HG03159 (cell line): Measurements from ENCODE around the gene SFSWAP.

ENCODE experiments used
- ATAC-seq: cut with Tn5 transposase; IDR thresholded peaks from one replicate; pipeline ENCODE4 v1.9.1; 2021; ENCODE audit warnings: mild to moderate bottlenecking, moderate library complexity; ENCODE audit not compliant: unreplicated experiment

The SFSWAP gene

DNA sequence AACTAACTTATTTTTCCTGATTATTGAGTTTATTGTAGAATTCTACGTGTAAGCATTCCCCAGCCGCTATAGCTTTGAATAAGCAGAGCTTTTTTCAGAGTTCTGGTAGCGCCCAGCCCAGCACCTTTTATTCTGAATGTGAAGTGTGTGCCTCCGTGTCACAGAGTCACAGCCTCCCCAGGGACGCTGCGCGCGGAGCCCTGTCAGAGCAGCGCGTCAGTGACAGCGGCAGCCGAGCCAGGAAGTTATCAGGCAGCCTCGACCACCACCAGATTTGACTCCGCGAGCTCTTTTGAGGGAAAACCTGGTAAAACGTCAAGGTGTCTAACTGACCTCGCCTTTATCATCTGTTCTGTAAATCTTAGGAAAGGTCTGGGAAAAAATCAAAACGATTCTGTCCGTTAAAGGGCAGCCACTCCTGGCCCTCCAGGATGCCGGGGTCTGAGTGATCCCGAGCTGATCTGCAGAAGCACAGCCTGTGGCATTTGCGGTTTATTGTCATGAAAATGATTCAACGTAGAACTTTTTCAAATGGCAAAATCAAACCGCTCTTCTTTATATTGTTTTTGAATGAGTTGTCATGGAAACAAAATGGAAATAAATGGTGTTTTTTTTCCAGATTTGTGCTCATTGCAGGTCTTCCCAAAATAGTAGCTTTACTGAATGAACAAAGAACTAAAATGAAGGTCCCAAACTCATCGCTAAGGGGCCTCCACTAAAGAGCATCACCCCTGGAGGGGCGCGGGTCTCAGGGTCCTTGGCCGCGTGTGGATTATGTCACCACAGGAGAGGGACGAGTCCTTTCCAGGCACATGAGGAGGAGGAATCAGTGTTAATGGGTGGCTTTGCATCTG, 74.2 kb downstream of the SFSWAP start:
- no peak for ATAC-seq

DNA sequence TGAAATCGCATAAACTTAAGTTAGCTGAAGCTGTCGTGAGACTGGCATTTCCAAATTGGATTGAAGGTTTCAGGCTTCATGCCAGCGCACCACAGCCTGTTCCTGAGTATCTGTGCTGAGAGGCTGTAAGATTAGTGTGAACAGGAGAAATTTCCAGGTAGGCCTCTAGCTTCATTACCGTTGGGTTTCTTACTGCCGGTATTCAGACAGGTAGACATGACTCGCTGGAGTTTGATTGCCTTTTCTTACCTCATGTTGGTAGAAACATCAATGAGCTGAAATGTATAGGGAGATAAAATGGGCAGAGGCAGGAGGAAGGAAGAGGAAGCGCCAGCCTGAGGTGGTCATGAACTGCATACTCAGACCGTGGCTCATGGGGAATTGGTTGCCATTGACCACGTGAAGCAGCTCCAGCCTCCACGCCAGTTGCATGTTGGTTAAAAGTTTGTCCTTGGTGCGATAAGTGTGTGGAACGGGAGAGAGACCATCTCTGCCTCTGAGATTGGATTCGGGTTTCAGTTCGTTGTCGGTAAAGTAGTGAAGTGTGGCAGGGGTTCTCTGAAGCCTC, 75.0 kb downstream of the SFSWAP start:
- ATAC-seq = no peak

DNA sequence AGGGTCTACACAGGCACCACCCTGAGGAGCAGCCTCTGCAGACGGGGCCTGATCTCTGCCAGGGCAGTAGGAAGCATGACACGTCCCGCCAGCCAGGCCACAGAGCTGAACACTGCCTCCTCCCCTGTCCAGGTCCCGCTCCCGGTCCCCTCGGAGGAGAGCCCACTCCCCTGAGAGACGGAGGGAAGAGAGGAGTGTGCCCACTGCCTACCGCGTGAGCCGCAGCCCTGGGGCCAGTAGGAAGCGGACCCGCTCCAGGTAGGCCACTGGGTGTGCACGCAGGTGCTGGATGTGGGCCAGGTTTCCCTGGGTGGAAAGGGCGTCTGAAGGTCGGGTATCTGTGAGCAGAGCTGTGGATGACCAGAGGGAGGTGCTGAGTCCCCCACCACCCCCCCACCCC, 75.4 kb downstream of the SFSWAP start:
- ATAC-seq = no peak

DNA sequence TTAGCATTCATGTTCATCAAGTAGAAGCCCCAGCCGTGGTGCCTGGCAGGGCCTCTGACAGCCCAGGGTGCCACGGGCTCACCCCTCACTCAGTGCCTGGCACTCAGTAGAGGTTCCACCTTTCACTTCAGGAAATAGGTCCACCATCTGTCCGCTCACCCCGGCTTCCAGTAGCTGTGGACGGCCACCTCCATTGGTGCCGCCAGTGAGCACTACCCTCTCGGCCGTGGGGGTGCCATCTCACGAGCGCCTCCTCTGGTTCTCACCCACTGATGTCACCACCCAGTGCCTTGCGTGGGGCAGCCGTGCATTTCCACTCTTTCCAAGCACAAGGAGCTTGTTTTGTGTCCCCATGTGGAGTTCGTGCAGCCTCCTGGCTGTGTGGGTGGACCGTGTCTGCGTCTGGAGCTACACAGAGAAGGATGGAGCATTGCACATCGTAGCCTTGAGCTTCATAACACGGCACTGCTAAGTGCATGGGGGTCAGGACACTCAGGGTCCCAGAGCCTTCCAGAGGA, 76.3 kb downstream of the SFSWAP start:
- no peak for ATAC-seq

DNA sequence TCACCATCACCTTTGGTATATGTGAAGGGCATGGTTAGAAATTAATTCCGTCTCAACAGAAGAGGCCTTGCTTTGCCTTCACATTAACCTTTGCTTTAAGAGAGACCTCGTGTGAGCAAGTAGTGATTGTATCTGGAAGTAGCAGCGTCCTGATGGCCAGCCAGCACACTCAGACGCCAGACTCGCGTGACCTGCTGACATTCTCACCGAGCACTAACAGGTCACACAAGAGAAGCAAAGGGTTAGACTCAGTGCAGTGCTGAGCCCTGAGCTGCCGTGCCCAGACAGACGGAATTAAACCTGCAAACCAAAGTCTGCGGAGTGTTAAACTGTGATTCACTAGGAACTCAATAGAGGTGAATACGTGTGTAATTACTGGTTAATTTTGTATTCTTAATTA, 77.2 kb downstream of the SFSWAP start:
- no peak for ATAC-seq

DNA sequence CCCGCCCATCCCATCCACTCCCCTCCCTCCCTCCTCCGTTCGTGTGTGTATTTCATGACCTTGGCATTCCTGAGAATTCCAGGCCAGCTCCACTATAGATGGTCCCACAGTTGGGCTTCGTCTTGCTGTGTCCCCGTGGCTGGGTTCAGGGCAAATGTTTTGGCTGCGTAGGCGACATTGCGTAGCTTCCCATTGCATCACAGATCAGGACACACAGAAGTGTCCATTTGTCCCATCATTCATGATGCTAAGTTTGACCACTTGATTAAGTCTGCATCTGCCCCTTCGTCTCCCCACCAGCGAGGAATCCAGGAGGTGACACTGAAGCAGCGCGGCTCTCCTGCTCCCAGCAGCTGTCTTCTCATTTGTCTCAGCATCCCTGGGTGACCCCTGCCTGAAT, 78.7 kb downstream of the SFSWAP start:
- no peak for ATAC-seq

DNA sequence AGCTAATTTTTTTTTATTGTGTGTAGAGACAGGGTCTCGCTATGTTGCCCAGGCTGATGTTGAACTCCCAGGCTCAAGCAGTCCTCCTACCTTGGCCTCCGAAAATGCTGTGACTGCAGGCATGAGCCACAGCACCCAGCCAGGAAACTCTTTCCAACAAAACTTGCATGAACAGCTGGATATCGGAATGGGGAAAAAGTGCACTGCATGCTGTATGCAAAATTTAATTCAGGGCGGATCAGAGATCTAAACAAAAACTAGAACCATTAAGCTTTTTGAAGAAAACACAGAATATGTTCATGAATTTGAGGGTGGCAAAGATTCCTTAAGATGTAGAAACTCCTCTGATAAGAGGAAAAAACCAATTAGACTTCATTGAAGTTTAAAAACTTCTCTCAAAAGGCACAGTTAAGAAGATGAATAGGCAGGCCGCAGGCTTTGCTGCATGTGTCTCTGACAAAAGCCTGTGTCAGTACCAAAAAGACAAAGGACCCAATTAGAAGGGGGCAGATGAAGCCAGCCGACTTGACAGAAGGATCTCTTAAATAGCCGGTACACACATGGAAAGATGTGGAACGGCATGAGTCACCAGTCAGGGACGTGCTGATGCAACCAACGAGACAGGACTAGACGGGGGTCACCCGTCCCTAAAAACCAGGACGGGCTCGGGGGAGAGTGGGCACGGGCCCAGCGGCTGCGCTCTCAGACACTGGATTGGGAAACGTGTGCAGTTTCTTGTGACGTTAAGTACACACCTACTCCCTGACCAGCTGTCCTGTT, 82.5 kb downstream of the SFSWAP start:
- no peak for ATAC-seq

DNA sequence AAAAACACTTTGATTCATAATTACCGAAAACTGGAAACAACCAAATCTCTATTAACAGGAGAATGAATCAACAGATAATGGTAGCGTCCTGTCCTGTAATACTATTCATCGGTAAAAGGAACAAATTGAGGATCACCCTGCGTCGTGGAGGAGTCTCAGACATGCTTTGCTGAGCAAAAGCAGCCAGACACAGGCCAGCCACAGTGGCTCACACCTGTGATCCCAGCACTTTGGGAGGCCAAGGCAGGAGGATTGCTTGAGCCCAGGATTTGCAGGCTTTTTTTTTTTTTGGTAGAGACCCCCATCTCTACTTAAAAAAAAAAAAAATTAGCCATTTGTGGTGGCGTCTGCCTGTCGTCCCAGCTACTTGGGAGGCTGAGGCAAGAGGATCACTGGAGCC, 83.2 kb downstream of the SFSWAP start:
- ATAC-seq = no peak

DNA sequence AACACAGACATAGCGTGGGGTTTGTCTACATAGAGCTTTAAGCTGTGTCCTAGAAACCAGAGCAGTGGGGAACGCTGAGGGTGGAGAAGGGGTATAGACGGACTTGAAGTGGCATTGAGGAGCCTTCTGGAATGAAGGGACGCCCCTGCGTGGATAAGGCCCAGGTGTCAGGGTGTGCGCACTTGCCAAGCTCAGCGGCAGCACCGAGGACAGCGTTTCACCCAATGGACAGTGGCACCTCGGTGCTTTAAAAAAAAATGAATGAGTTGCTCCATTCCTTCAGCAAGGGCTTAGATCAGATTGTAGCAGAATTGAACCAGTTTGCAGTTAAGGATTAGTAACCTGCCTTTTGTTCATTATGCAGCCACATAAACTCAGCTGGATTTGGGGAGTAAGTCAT, 83.7 kb downstream of the SFSWAP start:
- no peak for ATAC-seq

DNA sequence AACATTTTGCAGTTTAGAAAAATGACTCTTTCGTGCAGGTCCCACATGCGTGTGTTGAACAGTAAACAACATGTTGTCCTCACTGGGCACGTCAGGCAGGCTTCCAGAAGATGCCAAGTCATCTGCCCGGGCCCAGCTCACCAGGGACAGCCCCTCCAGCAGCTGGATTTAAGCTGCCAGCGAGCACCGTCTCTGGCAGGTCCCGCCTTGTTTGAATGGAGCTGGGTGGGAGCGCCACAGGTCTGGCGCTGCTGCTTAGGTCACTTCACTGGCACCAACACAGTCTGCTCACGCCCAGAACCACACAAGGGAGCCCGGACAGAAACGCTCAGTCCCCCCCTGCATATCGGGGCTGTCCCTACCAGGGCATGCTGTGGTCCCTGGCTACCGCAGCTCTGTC, 84.2 kb downstream of the SFSWAP start:
- no peak for ATAC-seq

DNA sequence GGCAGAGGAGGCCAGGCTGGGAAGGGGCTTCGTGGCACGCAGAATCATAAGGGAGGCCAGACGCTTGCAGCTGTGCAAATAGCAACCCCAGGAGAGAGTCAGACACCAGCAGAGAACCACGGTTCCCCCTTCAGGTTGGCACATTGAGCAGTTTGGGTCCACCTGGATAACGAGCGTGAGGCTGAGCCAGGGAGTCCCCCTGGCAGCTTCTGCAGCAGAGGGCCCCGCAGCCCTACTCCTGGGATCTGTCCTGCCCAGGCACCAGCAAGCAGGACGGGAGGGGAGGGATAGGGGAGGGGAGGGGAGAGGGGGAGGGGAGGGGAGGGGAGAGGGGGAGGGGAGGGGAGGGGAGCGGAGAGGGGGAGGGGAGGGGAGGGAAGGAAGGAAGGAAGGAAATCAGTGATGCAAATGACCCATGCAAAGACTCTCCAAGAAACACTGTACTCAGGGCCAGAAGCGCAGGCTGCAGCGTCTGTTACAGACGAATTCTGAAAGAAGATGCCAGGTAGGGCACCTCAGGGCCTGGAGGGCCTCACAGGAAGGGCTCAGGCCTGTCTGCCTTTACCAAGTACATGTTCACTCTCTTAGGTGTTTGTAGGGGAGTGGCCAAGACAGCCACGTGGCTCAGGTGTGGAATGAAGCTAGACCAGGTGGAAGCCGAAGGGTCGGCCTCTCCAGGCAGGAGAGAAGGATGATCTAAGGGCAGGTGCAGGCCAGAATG, 85.0 kb downstream of the SFSWAP start:
- no peak for ATAC-seq

DNA sequence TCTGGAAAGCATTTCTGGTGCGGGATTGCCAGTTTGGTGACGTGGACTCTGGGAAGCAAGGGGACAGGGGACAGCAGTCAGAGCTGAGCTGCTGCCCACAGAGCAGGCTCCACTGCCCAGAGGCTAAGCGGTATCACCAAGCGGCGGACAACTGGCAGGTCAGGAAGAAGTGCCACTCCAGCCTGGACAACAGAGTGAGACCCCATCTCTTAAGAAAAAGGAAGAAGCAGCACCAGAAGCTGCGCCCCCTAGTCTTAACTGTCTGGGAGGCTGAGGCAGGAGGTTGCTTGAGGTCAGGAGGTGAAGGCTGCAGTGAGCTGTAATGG, 85.5 kb downstream of the SFSWAP start:
- no peak for ATAC-seq

DNA sequence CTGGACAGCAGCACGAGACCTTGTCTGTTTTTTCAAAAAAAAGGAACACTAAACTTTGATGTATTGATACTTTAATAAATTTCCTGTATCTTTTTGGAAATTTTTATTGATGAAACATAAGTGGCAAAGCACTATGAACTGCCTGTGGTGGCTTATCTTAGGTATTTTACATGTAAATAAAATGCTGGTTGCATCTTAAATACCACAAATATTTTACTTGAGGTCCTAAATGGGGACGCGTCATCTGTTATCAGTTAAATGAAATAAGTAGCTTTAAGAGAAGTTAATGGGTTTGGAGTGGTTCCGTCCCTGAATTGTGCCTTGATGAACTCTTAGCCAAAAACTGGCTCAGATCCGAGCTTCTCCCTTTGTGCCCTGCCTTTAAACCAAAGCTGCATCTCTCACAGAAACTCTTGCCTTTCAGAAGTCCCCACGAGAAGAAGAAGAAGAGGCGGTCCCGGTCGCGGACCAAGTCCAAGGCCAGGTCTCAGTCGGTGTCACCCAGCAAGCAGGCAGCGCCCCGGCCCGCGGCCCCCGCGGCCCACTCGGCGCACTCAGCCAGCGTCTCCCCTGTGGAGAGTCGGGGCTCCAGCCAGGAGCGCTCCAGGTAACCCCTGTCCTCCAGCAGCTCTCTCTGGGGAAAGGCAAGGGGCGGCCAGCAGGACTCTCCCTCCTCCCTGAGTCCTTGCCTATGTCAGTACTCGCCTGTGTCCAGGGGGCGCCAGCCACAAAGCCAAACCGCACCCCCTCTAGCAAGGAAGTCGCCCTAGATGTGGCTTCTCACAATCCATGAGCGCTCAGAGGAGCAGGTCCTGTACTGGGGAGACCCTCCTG, 86.1 kb downstream of the SFSWAP start:
- no peak for ATAC-seq

DNA sequence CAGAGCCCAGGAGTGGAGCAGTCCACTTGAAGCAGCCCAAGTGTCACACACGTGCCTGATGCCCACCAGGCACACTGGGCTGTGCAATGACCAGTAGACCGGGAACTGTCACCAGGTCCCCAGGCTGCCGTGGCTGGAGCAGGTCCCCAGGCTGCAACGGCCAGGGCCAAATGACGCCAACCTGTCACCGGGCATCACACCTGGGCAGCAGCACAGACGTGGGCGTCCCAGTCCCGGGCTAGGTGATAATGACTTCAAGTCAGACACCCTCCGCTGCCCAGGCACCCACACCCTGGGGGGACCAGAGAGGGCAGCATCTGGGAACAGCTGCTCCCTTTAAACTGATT, 86.7 kb downstream of the SFSWAP start:
- no peak for ATAC-seq

DNA sequence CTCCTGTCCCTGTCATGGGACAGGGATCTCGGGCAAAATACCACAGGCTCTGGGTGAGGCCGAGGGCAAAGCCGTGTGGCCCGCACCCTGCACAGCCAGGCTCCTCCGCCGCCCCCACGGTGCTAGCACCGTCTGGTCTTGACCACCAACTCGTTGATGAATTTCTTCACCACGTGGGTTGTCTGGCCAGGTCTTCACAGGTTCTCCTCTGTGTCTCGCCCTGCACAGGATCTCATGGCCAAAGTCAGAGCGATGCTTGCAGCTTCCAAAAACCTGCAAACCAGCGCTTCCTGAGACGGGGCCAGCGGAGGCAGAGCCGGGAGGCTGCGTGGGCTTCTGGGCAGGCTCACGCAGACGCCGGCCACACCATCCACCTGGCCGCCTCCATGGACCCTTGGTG, 88.3 kb downstream of the SFSWAP start:
- ATAC-seq = no peak

DNA sequence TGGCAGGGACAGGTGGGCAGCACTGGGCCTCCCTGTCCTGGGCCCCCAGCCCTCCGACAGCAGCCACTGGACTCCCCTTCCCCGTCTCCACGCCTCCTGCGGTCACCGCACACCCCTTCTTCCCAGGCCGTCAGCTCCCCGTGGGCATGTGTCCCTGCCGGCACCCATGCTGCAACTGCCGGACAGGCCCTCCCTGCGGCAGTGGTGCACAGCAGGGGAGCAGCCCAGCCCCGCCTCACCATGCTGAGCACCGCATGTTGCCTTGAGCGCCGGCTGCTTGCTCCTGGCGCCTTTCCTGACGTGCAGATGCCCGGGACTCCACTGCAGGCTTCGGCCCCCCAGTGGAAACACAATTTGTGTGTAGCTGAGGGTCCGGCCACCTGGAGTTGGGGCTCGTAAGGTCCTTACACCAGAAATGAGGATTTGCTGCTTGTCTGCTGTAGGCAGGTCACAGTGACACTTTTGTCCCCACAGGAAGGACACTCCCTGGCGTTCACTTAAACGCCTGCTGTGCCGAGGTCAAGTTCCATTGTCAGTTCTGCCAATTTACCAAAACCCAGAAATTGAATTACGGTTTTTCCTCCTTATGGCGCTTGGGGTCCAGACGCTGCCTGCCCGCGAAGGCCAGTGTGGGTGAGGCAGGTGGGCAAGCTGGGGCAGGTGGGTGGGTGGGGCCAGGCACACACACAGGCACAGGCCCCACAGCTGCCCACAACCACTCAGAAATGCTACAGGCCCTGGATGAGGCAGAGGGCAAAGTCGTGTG, 89.1 kb downstream of the SFSWAP start:
- ATAC-seq = no peak

DNA sequence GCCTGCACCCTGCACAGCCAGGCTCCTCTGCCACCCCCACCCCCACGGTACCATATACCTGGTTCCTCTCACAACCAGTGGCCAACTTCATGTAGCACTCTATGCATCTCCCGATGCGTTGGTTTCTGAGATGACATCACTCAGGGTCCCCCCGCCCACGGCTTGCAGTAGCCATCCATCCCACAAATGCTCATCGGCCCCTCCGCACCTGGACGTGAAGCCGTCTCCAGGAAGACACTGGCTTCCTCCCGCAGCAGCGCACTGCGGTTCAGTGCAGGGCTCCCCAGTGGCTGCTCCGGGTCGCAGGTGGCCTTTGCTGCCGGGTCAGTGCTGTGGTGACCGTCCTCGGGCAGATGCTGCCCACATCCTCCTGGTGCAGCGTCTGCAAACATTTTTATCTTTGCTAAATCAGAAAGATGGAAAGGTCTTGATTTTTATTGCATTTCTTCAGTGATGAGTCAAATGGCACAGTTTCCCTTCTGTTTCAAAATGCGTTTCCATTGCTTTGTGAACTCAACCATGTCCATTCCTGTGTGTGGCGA, 89.8 kb downstream of the SFSWAP start:
- ATAC-seq = no peak

DNA sequence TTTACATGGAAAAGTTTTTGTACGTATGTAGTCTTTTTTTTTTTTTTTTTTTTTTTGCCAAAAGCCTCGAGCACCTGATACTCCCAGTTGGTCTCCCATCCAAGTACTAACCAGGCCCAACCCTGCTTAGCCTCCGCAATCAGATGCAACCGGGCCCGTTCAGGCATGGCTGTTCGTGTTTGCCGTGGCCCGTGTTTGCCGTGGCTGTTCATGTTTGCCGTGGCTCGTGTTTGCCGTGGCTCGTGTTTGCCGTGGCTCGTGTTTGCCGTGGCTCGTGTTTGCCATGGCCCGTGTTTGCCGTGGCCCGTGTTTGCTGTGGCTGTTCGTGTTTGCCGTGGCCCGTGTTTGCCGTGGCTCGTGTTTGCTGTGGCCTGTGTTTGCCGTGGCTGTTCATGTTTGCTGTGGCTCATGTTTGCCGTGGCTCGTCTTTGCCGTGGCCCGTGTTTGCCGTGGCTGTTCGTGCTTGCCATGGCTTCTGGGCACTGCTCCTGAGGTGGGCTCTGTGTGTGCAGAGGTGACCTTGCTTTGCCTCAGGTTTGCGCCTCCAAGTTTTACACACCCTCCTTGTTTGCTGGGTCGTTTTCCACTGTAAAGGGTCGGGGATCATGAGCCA, 90.5 kb downstream of the SFSWAP start:
- ATAC-seq = no peak

DNA sequence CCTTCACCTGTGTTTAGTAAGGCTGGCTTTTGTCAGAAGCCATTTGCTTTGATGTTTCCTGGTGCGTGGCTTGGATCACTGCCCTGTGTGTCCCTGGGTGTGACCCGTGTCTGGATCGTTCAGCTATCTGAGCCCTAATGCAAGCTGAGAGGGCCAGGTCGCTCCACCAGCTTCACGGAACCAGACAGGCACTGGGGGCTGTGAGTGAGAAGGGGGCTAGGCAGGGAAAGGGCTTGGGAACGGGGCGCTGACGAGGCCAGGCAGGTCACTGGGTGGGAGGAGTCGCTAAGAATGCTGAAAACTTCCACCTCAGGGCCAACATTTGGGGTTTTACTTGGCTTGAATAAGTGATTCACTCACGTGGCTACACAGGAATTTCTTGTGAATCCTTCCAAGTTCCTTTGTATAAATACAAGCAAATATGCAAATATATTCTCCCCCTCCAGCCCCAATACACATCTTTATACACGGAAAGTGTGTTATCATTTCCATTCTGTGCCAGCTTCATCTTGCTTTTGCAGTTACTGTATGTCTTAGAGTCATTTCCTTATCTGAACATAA, 93.2 kb downstream of the SFSWAP start:
- ATAC-seq = no peak
